Activated B cell treated with CpG ODN at 0.5 μM for 24 hours (primary cell): ENCODE results near the gene NMNAT2. TPM values are rescaled to one million over a fixed set of nuclear protein-coding genes. Genes with fewer than 3 reads are reported as not detected.
"Not testable (repeated sequence)": the region's sequence is repeated elsewhere in the genome, so short reads cannot be mapped to it uniquely, and the experiment has no call there.

ENCODE experiments used
- ATAC-seq: fragments of 200-7000 bp; cut with Tn5 transposase; one replicate; pipeline ENCODE4 v1.10.0; 2021; ENCODE audit warnings: low read depth, mild to moderate bottlenecking, moderate library complexity
- CTCF ChIA-PET: fragments of 350-600 bp; sonication (Branson Sonifier 250); formaldehyde crosslinking; loops from one replicate; lab custom pipeline; 2021; ENCODE audit warnings: antibody characterized with exemption; lab: Charles Lee
- POLR2A ChIA-PET: fragments of 350-600 bp; sonication (Branson Sonifier 250); formaldehyde crosslinking; loops from one replicate; lab custom pipeline; 2021; ENCODE audit warnings: antibody characterized with exemption; lab: Charles Lee
- DNase-seq: peaks from one replicate; pipeline ENCODE4 v3.0.0; 2022
- H3K27ac Mint-ChIP-seq: one replicate; pipeline ENCODE4 v1.8.0; 2020; ENCODE audit warnings: mixed read lengths
- H3K27me3 Mint-ChIP-seq: one replicate; pipeline ENCODE4 v1.8.0; 2021; ENCODE audit warnings: mixed read lengths
- H3K36me3 Mint-ChIP-seq: one replicate; pipeline ENCODE4 v1.8.0; 2021; ENCODE audit warnings: low read depth, mixed read lengths
- H3K4me1 Mint-ChIP-seq: one replicate; pipeline ENCODE4 v1.8.0; 2021; ENCODE audit warnings: mixed read lengths
- H3K4me3 Mint-ChIP-seq: one replicate; pipeline ENCODE4 v1.8.0; 2020; ENCODE audit warnings: mild to moderate bottlenecking, mixed read lengths
- H3K9me3 Mint-ChIP-seq: one replicate; pipeline ENCODE4 v1.8.0; 2020; ENCODE audit warnings: mixed read lengths
- intact Hi-C: fragments of 100-400 bp; cut with micrococcal nuclease; formaldehyde crosslinking; loops from one replicate; pipeline ENCODE4 v1.15.1; 2024
- total RNA-seq: library from RNA; stranded (reverse); gene quantifications from 2 replicates; pipeline ENCODE4 v1.2.3, GENCODE V29; 2022
- TF ChIP-seq, protein P1 (sequence below): fragments of 200-600 bp; IDR thresholded peaks from one replicate; pipeline ENCODE4 v1.8.0; 2022; ENCODE audit warnings: antibody characterized with exemption, mild to moderate bottlenecking

Gene NMNAT2
- total RNA-seq, 1 donor from 2014 or later: not detected

DNA sequence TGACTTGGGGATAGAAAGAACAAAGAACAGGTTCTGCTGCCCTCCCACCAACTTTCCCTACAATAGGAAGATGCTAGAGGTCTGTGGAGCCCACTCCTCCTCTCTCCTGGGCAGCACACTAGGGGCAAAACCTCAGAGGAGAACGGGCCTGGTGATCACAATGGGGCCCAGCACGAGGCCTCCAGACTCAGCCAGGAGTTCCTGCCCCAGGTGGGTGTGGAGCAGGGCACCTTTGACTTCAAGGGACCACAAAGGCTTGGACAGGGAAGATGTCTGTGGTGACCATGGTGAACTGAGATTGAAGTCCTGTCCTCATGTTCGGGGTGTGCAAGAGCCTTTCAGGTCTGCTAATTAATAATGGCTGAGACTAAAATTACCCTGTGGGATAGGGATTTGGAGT, 143.3 kb downstream of the NMNAT2 start:
- Mint-ChIP-seq H3K27me3 (peaks cover 2% of the 10 kb centered on the region), H3K9me3 (no peaks in the 10 kb centered on the region), H3K27ac (no peak overlapping the region), H3K4me1 (no peaks in the 10 kb centered on the region), H3K36me3 (no peaks in the 10 kb centered on the region), H3K4me3 (no peak overlapping the region)
- intact Hi-C loops: no loop called here
- ATAC-seq (no peak), DNase-seq (no peak)
- ChIA-PET CTCF (no interaction called here), POLR2A (interaction anchor here (0.6 kb wide), 1 partner anchor 181 kb away, joined by 8 read pairs; no protein-coding TSS in a partner anchor)
- TF ChIP-seq, protein P1, sequence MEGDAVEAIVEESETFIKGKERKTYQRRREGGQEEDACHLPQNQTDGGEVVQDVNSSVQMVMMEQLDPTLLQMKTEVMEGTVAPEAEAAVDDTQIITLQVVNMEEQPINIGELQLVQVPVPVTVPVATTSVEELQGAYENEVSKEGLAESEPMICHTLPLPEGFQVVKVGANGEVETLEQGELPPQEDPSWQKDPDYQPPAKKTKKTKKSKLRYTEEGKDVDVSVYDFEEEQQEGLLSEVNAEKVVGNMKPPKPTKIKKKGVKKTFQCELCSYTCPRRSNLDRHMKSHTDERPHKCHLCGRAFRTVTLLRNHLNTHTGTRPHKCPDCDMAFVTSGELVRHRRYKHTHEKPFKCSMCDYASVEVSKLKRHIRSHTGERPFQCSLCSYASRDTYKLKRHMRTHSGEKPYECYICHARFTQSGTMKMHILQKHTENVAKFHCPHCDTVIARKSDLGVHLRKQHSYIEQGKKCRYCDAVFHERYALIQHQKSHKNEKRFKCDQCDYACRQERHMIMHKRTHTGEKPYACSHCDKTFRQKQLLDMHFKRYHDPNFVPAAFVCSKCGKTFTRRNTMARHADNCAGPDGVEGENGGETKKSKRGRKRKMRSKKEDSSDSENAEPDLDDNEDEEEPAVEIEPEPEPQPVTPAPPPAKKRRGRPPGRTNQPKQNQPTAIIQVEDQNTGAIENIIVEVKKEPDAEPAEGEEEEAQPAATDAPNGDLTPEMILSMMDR: no peak

DNA sequence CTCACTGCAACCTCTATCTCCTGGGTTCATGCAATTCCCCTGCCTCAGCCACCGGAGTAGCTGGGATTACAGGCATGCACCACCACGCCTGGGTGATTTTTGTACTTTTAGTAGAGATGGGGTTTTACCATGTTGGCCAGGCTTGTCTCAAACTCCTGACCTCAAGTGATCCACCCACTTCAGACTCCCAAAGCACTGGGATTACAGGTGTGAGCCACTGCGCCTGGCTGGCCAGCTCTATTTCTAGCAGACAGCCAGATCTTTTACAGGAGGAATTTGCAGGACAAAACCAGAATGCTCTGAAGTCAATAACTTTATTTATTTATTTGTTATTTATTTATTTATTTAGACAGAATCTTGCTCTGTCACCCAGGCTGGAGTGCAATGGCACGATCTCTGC, 144.2 kb downstream of the NMNAT2 start:
- CTCF ChIA-PET, H3K4me1 Mint-ChIP-seq, intact Hi-C loops, H3K27ac Mint-ChIP-seq, H3K4me3 Mint-ChIP-seq, H3K9me3 Mint-ChIP-seq, DNase-seq, H3K36me3 Mint-ChIP-seq, H3K27me3 Mint-ChIP-seq, POLR2A ChIA-PET, ATAC-seq: not testable (repeated sequence)

DNA sequence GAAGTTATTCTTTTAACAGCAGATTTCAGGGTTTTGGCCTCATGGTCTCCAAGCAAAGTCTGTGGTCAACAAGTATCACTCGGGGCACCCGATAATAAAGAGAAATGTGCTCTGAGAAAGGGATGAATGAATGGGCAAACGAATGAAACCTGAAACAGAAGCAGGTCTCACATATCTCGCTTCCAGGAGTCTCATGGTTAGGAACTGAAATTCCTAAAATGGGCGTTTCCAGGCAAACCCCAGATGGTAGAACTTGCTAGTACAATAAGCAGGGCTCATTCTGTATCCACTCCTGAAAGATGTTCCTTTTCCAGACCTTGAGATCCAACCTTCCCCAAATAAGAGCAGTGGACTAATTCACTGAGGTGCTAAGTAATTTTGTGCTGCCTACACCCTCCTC, 144.9 kb downstream of the NMNAT2 start:
- ChIA-PET CTCF (no interaction called here), POLR2A (no interaction called here)
- ATAC-seq: no peak
- intact Hi-C loops: no loop called here
- Mint-ChIP-seq H3K4me1 (no peaks in the 10 kb centered on the region), H3K9me3 (no peaks in the 10 kb centered on the region), H3K27me3 (peaks cover 4% of the 10 kb centered on the region), H3K36me3 (no peaks in the 10 kb centered on the region), H3K27ac (no peak overlapping the region), H3K4me3 (no peak overlapping the region)
- DNase-seq: no peak
- TF ChIP-seq, protein P1: no peak

DNA sequence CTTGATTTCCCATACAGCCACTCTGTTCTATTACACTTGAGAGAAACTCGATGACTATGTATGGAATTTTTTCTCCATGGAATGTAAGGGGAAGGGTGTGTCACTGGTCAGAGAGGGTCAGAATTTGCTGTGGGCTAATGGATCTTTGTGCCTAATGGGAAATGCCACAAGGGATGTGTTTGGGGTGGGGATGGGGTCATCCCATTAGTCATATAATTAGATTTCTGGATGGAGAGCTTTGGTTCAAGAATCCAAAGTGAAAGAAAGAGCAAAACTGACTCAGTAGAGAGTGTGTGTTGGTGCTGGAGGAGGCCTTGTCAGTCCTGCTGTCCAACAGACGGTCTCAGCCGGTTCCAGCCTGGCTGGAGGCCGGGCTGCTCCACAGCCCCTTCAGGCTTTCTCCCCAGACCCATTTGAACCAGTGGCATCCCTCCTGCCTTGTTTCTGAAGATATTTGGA, 145.8 kb downstream of the NMNAT2 start:
- TF ChIP-seq, protein P1: no peak
- ChIA-PET POLR2A (no interaction called here), CTCF (no interaction called here)
- H3K4me1 Mint-ChIP-seq: no peaks in the 10 kb centered on the region
- ATAC-seq: no peak
- H3K36me3 Mint-ChIP-seq: no peaks in the 10 kb centered on the region
- peaks cover 9% of the 10 kb centered on the region for H3K27me3 Mint-ChIP-seq
- no peak overlapping the region for H3K4me3 Mint-ChIP-seq
- no peak overlapping the region for H3K27ac Mint-ChIP-seq
- no peak for DNase-seq
- intact Hi-C loops: no loop called here
- H3K9me3 Mint-ChIP-seq: no peaks in the 10 kb centered on the region

DNA sequence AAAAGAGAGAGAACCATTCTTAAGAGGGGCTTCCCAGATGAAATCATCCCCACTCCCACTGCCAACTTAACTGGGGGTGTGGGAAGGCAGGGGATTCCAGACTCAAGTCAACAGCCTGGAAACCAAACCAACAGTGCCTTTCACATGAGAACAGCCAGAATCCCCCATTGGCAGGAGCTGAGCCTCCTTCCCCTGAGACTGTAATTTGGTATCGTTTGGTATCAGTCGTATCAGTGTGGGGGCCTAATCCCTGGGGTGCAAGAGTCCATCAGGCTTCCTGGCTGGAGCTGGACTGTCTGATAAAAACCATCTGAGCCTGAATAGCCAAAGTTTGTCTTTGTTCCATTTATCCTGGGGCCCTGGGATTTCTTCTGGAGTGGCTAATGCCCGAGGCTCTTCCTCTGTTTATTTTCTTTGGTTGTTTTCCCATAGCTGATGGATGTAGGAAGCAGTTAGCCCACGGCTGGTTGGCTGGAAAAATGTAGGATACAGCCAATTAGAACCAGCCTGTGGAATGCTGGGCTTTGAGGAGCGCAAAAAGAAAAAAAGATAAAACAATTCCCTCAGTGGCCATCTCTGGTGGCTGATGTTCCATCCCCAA, 147.5 kb downstream of the NMNAT2 start:
- ChIA-PET CTCF (no interaction called here), POLR2A (no interaction called here)
- no peak for DNase-seq
- no peaks in the 10 kb centered on the region for H3K4me1 Mint-ChIP-seq
- no peak overlapping the region for H3K27ac Mint-ChIP-seq
- TF ChIP-seq, protein P1: no peak
- H3K27me3 Mint-ChIP-seq: peaks cover 14% of the 10 kb centered on the region
- H3K4me3 Mint-ChIP-seq: no peak overlapping the region
- no peaks in the 10 kb centered on the region for H3K36me3 Mint-ChIP-seq
- H3K9me3 Mint-ChIP-seq: no peaks in the 10 kb centered on the region
- intact Hi-C loops: no loop called here
- ATAC-seq: no peak
